ENCODE results near the gene HPCA. TPM values are rescaled to one million over a fixed set of nuclear protein-coding genes. Genes with fewer than 3 reads are reported as not detected.
A peak's percentile ranks its signal among the peaks of the same experiment; 100 is the strongest.

HPCA gene
- total RNA-seq, 1 donor from 2014 or later, result 0.62 TPM

GRCh38 chr1:32925403-32926162 lies 39.3 kb downstream of the HPCA start:
- Mint-ChIP-seq H3K27me3 (ENCODE audit: low read depth) (peaks cover 45% of the 10 kb centered on the region), H3K4me3 (ENCODE audit: low read depth) (peak overlapping the region; percentile 7), H3K9me3 (no peaks in the 10 kb centered on the region), H3K36me3 (ENCODE audit: low read depth) (no peaks in the 10 kb centered on the region), H3K4me1 (ENCODE audit: low read depth) (peaks cover 10% of the 10 kb centered on the region), H3K27ac (no peak overlapping the region)
- DNase-seq (ENCODE audit: low spot score), result no peak
- intact Hi-C loops (cut with micrococcal nuclease), result no loop called here

- intact Hi-C loops (cut with micrococcal nuclease), result no loop called here
- peaks cover 10% of the 10 kb centered on the region for H3K4me1 Mint-ChIP-seq (ENCODE audit: low read depth)
- H3K27ac Mint-ChIP-seq, result no peak overlapping the region
- no peak for DNase-seq (ENCODE audit: low spot score)
- H3K27me3 Mint-ChIP-seq (ENCODE audit: low read depth), result peaks cover 45% of the 10 kb centered on the region
- H3K9me3 Mint-ChIP-seq, result no peaks in the 10 kb centered on the region
- H3K36me3 Mint-ChIP-seq (ENCODE audit: low read depth), result no peaks in the 10 kb centered on the region
- no peak overlapping the region for H3K4me3 Mint-ChIP-seq (ENCODE audit: low read depth)
Observed at GRCh38 chr1:32926562-32926961, 40.3 kb downstream of the HPCA start.

DNA sequence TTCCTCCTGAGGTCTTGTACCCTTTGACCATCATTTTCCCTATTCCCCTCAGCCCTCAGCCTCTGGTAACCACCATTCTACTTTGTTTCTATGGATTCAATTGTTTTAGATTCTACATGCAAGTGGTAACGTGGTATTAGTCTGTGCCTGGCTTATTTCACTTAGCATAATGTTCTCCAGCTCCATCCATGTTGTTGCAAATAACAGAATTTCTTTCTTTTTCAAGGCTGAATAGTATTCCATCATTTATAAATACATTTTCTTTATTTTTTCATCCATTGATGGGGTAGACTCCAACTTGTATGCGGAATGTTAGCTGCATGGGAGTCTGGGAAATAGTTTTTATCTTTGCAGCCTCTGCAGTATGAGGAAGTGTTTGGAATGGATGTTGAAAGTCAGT lies 41.1 kb downstream of the HPCA start:
- intact Hi-C loops (cut with micrococcal nuclease), result no loop called here

DNA sequence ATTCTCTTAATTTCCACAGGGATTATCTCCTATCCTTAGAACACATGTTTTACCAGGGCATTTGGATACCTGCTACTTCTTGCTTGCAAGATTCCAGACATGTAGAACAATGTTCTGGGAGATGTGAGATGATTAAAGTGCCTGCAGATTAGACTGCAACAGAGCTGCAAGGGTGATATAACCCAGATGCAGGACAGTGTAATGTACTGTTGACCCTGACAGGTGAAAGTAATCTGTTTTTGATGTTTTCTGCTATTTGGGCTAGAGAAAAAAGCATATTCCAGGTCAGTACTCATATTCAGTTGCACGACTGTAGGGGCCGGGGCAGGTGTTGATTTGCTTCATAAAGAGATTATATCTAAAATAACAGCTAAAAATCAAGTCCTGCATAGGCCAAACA lies 42.0 kb downstream of the HPCA start:
- Mint-ChIP-seq H3K4me1 (ENCODE audit: low read depth) (peaks cover 10% of the 10 kb centered on the region), H3K4me3 (ENCODE audit: low read depth) (no peak overlapping the region), H3K27me3 (ENCODE audit: low read depth) (peaks cover 38% of the 10 kb centered on the region), H3K9me3 (no peaks in the 10 kb centered on the region), H3K36me3 (ENCODE audit: low read depth) (peaks cover 6% of the 10 kb centered on the region), H3K27ac (no peak overlapping the region)
- no peak for DNase-seq (ENCODE audit: low spot score)
- intact Hi-C loops (cut with micrococcal nuclease), result no loop called here

More for the DNA sequence above, 41.1 kb downstream of the HPCA start:
- Mint-ChIP-seq H3K27ac (no peak overlapping the region), H3K4me1 (ENCODE audit: low read depth) (peaks cover 10% of the 10 kb centered on the region), H3K4me3 (ENCODE audit: low read depth) (no peak overlapping the region), H3K27me3 (ENCODE audit: low read depth) (peaks cover 45% of the 10 kb centered on the region), H3K36me3 (ENCODE audit: low read depth) (peaks cover under 1% of the 10 kb centered on the region), H3K9me3 (no peaks in the 10 kb centered on the region)
- DNase-seq (ENCODE audit: low spot score), result no peak

GRCh38 chr1:32928715-32929114 lies 42.4 kb downstream of the HPCA start:
- Mint-ChIP-seq H3K4me3 (ENCODE audit: low read depth) (no peak overlapping the region), H3K9me3 (no peaks in the 10 kb centered on the region), H3K36me3 (ENCODE audit: low read depth) (peaks cover 9% of the 10 kb centered on the region), H3K27ac (no peak overlapping the region), H3K27me3 (ENCODE audit: low read depth) (peaks cover 34% of the 10 kb centered on the region), H3K4me1 (ENCODE audit: low read depth) (peaks cover 12% of the 10 kb centered on the region)
- intact Hi-C loops (cut with micrococcal nuclease), result no loop called here
- DNase-seq (ENCODE audit: low spot score), result no peak

- Mint-ChIP-seq H3K36me3 (ENCODE audit: low read depth) (peaks cover 13% of the 10 kb centered on the region), H3K9me3 (no peaks in the 10 kb centered on the region), H3K4me1 (ENCODE audit: low read depth) (peaks cover 16% of the 10 kb centered on the region), H3K27ac (no peak overlapping the region), H3K27me3 (ENCODE audit: low read depth) (peaks cover 28% of the 10 kb centered on the region), H3K4me3 (ENCODE audit: low read depth) (no peak overlapping the region)
- intact Hi-C loops (cut with micrococcal nuclease), result no loop called here
- DNase-seq (ENCODE audit: low spot score), result no peak
Observed at GRCh38 chr1:32929366-32929765, 43.1 kb downstream of the HPCA start.

DNA sequence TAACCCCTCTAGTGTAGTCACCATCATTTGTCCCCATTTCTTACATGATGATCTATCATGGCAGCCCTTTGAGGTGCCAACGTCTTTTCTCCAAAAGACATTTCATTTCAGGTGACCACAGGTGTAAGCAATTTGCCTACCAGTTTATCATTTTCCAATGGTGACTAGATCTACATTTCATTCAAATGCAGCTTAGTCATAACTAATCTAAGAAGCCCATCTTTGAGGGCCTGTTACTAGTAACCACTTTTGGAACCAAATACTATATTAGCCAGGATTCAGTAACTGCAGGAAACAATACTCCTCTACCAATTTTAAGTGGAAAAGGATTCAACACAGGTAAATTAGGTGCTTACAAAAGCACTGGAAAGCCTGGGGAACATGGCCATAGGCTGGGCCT lies 45.5 kb downstream of the HPCA start:
- H3K27me3 Mint-ChIP-seq (ENCODE audit: low read depth), result peaks cover 7% of the 10 kb centered on the region
- peaks cover 34% of the 10 kb centered on the region for H3K36me3 Mint-ChIP-seq (ENCODE audit: low read depth)
- no peak for DNase-seq (ENCODE audit: low spot score)
- no peaks in the 10 kb centered on the region for H3K9me3 Mint-ChIP-seq
- no peak overlapping the region for H3K27ac Mint-ChIP-seq
- intact Hi-C loops (cut with micrococcal nuclease), result loop anchor here (2.0 to 5.0 kb wide), 2 partner anchors 75 to 166 kb away; no protein-coding TSS in a partner anchor
- H3K4me1 Mint-ChIP-seq (ENCODE audit: low read depth), result peaks cover 11% of the 10 kb centered on the region
- H3K4me3 Mint-ChIP-seq (ENCODE audit: low read depth), result no peak overlapping the region

GRCh38 chr1:32933742-32934322 lies 47.5 kb downstream of the HPCA start:
- intact Hi-C loops (cut with micrococcal nuclease), result loop anchor here (1.0 to 5.0 kb wide), 4 partner anchors 29 to 163 kb away; no protein-coding TSS in a partner anchor
- Mint-ChIP-seq H3K36me3 (ENCODE audit: low read depth) (peaks cover 55% of the 10 kb centered on the region), H3K27me3 (ENCODE audit: low read depth) (no peaks in the 10 kb centered on the region), H3K4me3 (ENCODE audit: low read depth) (no peak overlapping the region), H3K27ac (no peak overlapping the region), H3K9me3 (no peaks in the 10 kb centered on the region), H3K4me1 (ENCODE audit: low read depth) (peaks cover 22% of the 10 kb centered on the region)
- no peak for DNase-seq (ENCODE audit: low spot score)

DNA sequence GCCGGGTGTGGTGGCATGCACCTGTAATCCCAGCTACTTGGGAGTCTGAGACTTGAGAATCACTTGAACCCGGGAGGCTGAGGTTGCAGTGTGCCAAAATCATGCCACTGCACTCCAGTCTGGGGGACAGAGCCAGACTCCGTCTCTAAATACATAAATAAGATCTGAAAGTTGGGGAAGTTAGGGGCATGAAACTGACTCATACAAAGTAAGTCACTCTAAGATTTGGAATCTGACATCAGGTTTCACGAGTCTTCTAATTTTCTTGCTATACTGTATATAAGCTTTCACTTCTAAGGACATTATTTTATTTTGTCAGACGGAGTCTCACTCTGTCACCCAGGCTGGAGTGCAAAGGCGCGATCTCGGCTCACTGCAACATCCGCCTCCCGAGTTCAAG lies 48.2 kb downstream of the HPCA start:
- Mint-ChIP-seq H3K27ac (no peak overlapping the region), H3K27me3 (ENCODE audit: low read depth) (no peaks in the 10 kb centered on the region), H3K4me1 (ENCODE audit: low read depth) (peaks cover 27% of the 10 kb centered on the region), H3K4me3 (ENCODE audit: low read depth) (no peak overlapping the region), H3K9me3 (no peaks in the 10 kb centered on the region), H3K36me3 (ENCODE audit: low read depth) (peaks cover 59% of the 10 kb centered on the region)
- no peak for DNase-seq (ENCODE audit: low spot score)
- intact Hi-C loops (cut with micrococcal nuclease), result loop anchor here (2.0 to 5.0 kb wide), 2 partner anchors 28 to 163 kb away; no protein-coding TSS in a partner anchor

DNA sequence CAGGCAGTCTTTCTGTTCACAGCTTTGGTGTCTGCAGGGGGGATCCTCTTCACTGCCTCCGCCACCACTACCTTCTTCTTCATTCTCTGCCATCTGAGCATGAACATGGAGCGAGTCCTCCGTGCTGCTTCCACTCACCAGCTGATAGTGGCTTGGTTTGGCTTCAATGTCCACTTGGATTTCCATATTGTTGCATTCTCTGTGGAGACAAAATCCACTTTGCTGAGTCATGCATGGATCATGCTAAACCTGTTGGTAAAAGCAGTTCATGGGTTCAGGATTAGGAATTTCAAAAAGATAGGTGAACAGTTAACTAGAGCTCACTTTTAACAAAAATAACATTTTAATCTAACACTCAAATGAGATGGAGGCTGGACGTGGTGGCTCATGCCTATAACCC lies 50.8 kb downstream of the HPCA start:
- no peaks in the 10 kb centered on the region for H3K9me3 Mint-ChIP-seq
- peaks cover 42% of the 10 kb centered on the region for H3K4me1 Mint-ChIP-seq (ENCODE audit: low read depth)
- H3K36me3 Mint-ChIP-seq (ENCODE audit: low read depth), result peaks cover 77% of the 10 kb centered on the region
- H3K27ac Mint-ChIP-seq, result no peak overlapping the region
- no peak for DNase-seq (ENCODE audit: low spot score)
- no peak overlapping the region for H3K4me3 Mint-ChIP-seq (ENCODE audit: low read depth)
- no peaks in the 10 kb centered on the region for H3K27me3 Mint-ChIP-seq (ENCODE audit: low read depth)
- intact Hi-C loops (cut with micrococcal nuclease), result loop anchor here (5.0 kb wide), 1 partner anchor 100 kb away; the partner anchor contains the start of gene AK2

GRCh38 chr1:32939655-32940371 lies 53.5 kb downstream of the HPCA start:
- peaks cover 85% of the 10 kb centered on the region for H3K36me3 Mint-ChIP-seq (ENCODE audit: low read depth)
- no peaks in the 10 kb centered on the region for H3K9me3 Mint-ChIP-seq
- H3K27ac Mint-ChIP-seq, result peak overlapping the region; percentile 74
- DNase-seq (ENCODE audit: low spot score), result no peak
- intact Hi-C loops (cut with micrococcal nuclease), result loop anchor here (1.0 to 5.0 kb wide), 2 partner anchors 49 to 97 kb away; partner anchors contain the start of gene AK2
- no peaks in the 10 kb centered on the region for H3K27me3 Mint-ChIP-seq (ENCODE audit: low read depth)
- H3K4me1 Mint-ChIP-seq (ENCODE audit: low read depth), result peaks cover 43% of the 10 kb centered on the region
- H3K4me3 Mint-ChIP-seq (ENCODE audit: low read depth), result no peak overlapping the region

DNA sequence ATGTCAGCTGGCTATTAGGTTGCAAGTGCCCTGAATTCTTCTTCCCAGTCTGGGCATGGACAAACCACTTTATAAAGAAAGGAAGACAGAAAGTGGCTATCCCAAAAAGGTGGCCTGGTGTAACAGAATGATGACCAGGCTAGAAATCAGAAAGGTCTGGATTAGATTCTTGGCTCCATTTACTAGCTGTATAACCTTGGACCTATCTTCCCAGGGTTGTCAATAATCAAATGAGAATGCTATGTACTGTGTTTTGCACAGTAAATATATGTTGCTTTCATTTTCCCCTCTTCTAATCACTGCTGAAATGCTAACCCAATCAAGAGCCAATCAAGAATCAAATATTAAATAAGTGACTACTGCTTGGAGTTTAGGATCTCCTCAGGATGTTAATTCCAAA lies 57.9 kb downstream of the HPCA start:
- no peak overlapping the region for H3K4me3 Mint-ChIP-seq (ENCODE audit: low read depth)
- DNase-seq (ENCODE audit: low spot score), result no peak
- intact Hi-C loops (cut with micrococcal nuclease), result no loop called here
- peaks cover 80% of the 10 kb centered on the region for H3K36me3 Mint-ChIP-seq (ENCODE audit: low read depth)
- H3K4me1 Mint-ChIP-seq (ENCODE audit: low read depth), result peaks cover 44% of the 10 kb centered on the region
- H3K9me3 Mint-ChIP-seq, result no peaks in the 10 kb centered on the region
- no peaks in the 10 kb centered on the region for H3K27me3 Mint-ChIP-seq (ENCODE audit: low read depth)
- H3K27ac Mint-ChIP-seq, result no peak overlapping the region

Measured in activated T-helper 2 cell treated with anti-CD3 and anti-CD28 coated beads, Interferon-gamma antibody, Interleukin-2, Interleukin-4, amounts not matched to agents 10 μg/mL and 5 μg/mL and 100 μg/mL, durations not matched to agents 14 hours and 24 hours and 36 hours (primary cell).